ENCODE results near the gene VAMP8.
A peak's percentile ranks its signal among the peaks of the same experiment; 100 is the strongest.
"Not testable (repeated sequence)": the region's sequence is repeated elsewhere in the genome, so short reads cannot be mapped to it uniquely, and the experiment has no call there.

Gene VAMP8

GRCh38 chr2:85577386-85578242, at the start of gene VAMP8:
Gene VAMP8 (plus strand): TSS chr2:85577586. CDS start chr2:85577647, 61 bp downstream.
- in situ Hi-C loops (cut with MboI; ENCODE audit: low pct_unique_long_range_greater_than_20kb, low sequenced_read_pairs), result no loop called here
- peak; percentile 63 for DNase-seq

- DNase-seq, result no peak
- in situ Hi-C loops (cut with MboI; ENCODE audit: low pct_unique_long_range_greater_than_20kb, low sequenced_read_pairs), result no loop called here
Measured at GRCh38 chr2:85527787-85528186, 49.6 kb upstream of the VAMP8 start.

GRCh38 chr2:85528355-85528754, 49.0 kb upstream of the VAMP8 start:
- in situ Hi-C loops (cut with MboI; ENCODE audit: low pct_unique_long_range_greater_than_20kb, low sequenced_read_pairs), result no loop called here

GRCh38 chr2:85529809-85530208, 47.6 kb upstream of the VAMP8 start:
- in situ Hi-C loops (cut with MboI; ENCODE audit: low pct_unique_long_range_greater_than_20kb, low sequenced_read_pairs), result no loop called here
- no peak for DNase-seq

More at GRCh38 chr2:85528355-85528754, 49.0 kb upstream of the VAMP8 start:
- no peak for DNase-seq

GRCh38 chr2:85531589-85531988, 45.8 kb upstream of the VAMP8 start:
- in situ Hi-C loops (cut with MboI; ENCODE audit: low pct_unique_long_range_greater_than_20kb, low sequenced_read_pairs), result no loop called here
- no peak for DNase-seq

GRCh38 chr2:85534099-85534498, 43.3 kb upstream of the VAMP8 start:
- no peak for DNase-seq
- in situ Hi-C loops (cut with MboI; ENCODE audit: low pct_unique_long_range_greater_than_20kb, low sequenced_read_pairs), result no loop called here

- in situ Hi-C loops (cut with MboI; ENCODE audit: low pct_unique_long_range_greater_than_20kb, low sequenced_read_pairs), result no loop called here
- no peak for DNase-seq
Measured at GRCh38 chr2:85534881-85535280, 42.5 kb upstream of the VAMP8 start.

GRCh38 chr2:85536479-85536878, 40.9 kb upstream of the VAMP8 start:
- in situ Hi-C loops (cut with MboI; ENCODE audit: low pct_unique_long_range_greater_than_20kb, low sequenced_read_pairs), result no loop called here
- no peak for DNase-seq

GRCh38 chr2:85537600-85538506, 39.5 kb upstream of the VAMP8 start:
- peak; percentile 66 for DNase-seq
- in situ Hi-C loops (cut with MboI; ENCODE audit: low pct_unique_long_range_greater_than_20kb, low sequenced_read_pairs), result no loop called here

- peak; percentile 96 for DNase-seq
- in situ Hi-C loops (cut with MboI; ENCODE audit: low pct_unique_long_range_greater_than_20kb, low sequenced_read_pairs), result no loop called here
Measured at GRCh38 chr2:85538507-85539360, 38.7 kb upstream of the VAMP8 start, which contains the start of gene MAT2A. Gene MAT2A (plus strand): TSS chr2:85539168. CDS start chr2:85539288, 120 bp downstream.

- DNase-seq, result peak; percentile 80
- in situ Hi-C loops (cut with MboI; ENCODE audit: low pct_unique_long_range_greater_than_20kb, low sequenced_read_pairs), result loop anchor here (5.0 kb wide), 1 partner anchor 47 kb away; no protein-coding TSS in a partner anchor
Measured at GRCh38 chr2:85539361-85540132, 37.8 kb upstream of the VAMP8 start.

GRCh38 chr2:85540133-85540648, 37.2 kb upstream of the VAMP8 start:
- in situ Hi-C loops (cut with MboI; ENCODE audit: low pct_unique_long_range_greater_than_20kb, low sequenced_read_pairs), result loop anchor here (5.0 kb wide), 1 partner anchor 48 kb away; no protein-coding TSS in a partner anchor

GRCh38 chr2:85541262-85541661, 36.1 kb upstream of the VAMP8 start:
- in situ Hi-C loops (cut with MboI; ENCODE audit: low pct_unique_long_range_greater_than_20kb, low sequenced_read_pairs), result loop anchor here (5.0 kb wide), 1 partner anchor 49 kb away; no protein-coding TSS in a partner anchor
- DNase-seq, result no peak

More at GRCh38 chr2:85540133-85540648, 37.2 kb upstream of the VAMP8 start:
- DNase-seq, result peak; percentile 49

GRCh38 chr2:85541753-85542457, 35.5 kb upstream of the VAMP8 start:
- in situ Hi-C loops (cut with MboI; ENCODE audit: low pct_unique_long_range_greater_than_20kb, low sequenced_read_pairs), result loop anchor here (5.0 kb wide), 1 partner anchor 50 kb away; no protein-coding TSS in a partner anchor
- DNase-seq, result no peak

- in situ Hi-C loops (cut with MboI; ENCODE audit: low pct_unique_long_range_greater_than_20kb, low sequenced_read_pairs), result loop anchor here (5.0 kb wide), 1 partner anchor 50 kb away; no protein-coding TSS in a partner anchor
- no peak for DNase-seq
Measured at GRCh38 chr2:85542777-85543176, 34.6 kb upstream of the VAMP8 start.

- not testable (repeated sequence) for DNase-seq
- in situ Hi-C loops (cut with MboI; ENCODE audit: low pct_unique_long_range_greater_than_20kb, low sequenced_read_pairs), result loop anchor here (5.0 kb wide), 1 partner anchor 52 kb away; no protein-coding TSS in a partner anchor
Measured at GRCh38 chr2:85544254-85544691, 33.1 kb upstream of the VAMP8 start.
